ENCODE data around the gene ETDB.

DNA sequence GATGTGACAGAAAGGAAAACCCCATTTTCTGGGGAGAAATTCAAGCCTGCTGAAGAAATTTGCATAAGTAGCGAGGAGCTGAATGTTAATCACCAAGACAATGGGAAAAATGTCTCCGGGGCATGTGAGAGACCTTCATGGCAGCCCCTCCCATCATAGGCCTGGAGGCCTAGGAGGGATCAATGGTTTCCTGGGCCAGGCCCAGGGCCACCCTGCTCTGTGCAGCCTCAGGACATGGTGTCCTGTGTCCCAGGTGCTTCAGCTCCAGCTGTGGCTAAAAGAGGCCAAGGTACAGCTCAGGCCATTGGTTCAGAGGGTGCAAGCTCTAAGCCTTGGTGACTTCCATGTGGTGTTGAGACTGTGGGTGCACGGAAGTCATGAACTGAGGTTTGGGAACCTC, 31.2 kb downstream of the ETDB start:
- TF ChIP-seq, protein P1, sequence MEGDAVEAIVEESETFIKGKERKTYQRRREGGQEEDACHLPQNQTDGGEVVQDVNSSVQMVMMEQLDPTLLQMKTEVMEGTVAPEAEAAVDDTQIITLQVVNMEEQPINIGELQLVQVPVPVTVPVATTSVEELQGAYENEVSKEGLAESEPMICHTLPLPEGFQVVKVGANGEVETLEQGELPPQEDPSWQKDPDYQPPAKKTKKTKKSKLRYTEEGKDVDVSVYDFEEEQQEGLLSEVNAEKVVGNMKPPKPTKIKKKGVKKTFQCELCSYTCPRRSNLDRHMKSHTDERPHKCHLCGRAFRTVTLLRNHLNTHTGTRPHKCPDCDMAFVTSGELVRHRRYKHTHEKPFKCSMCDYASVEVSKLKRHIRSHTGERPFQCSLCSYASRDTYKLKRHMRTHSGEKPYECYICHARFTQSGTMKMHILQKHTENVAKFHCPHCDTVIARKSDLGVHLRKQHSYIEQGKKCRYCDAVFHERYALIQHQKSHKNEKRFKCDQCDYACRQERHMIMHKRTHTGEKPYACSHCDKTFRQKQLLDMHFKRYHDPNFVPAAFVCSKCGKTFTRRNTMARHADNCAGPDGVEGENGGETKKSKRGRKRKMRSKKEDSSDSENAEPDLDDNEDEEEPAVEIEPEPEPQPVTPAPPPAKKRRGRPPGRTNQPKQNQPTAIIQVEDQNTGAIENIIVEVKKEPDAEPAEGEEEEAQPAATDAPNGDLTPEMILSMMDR (IDR thresholded peaks at IDR 0.05), result no peak
- TF ChIP-seq POLR2A (IDR thresholded peaks at IDR 0.05) (no peak), POLR2AphosphoS5 (IDR thresholded peaks at IDR 0.05) (no peak)

All from transverse colon (tissue), 4 donors.